Astrocyte of the spinal cord (primary cell): ENCODE measurements around the gene AP3S1.
"Not testable (repeated sequence)": the region's sequence is repeated elsewhere in the genome, so short reads cannot be mapped to it uniquely, and the experiment has no call there.

Experiments
- DNase-seq: peaks from one replicate; pipeline ENCODE4 v3.0.0; 2011; ENCODE audit warnings: low read depth, low spot score
- H3K4me3 ChIP-seq: 2 replicates; pipeline ENCODE4 v1.5.1; 2011; ENCODE audit warnings: low read depth, mild to moderate bottlenecking, low read length, moderate library complexity
- in situ Hi-C: cut with HindIII; loops from 2 replicates; pipeline ENCODE4 v1.10.0; 2017; ENCODE audit warnings: low sequenced_read_pairs
- TF ChIP-seq, protein P1 (sequence below): IDR thresholded peaks from 2 replicates; pipeline ENCODE4 v1.5.1; 2012; ENCODE audit warnings: low read depth, mild to moderate bottlenecking, low read length, inconsistent platforms

The AP3S1 gene

GRCh38 chr5:115875447-115875846 lies 33.7 kb downstream of the AP3S1 start:
- in situ Hi-C loops: no loop called here
- no peak overlapping the region for H3K4me3 ChIP-seq
- no peak for DNase-seq
- TF ChIP-seq, protein P1, sequence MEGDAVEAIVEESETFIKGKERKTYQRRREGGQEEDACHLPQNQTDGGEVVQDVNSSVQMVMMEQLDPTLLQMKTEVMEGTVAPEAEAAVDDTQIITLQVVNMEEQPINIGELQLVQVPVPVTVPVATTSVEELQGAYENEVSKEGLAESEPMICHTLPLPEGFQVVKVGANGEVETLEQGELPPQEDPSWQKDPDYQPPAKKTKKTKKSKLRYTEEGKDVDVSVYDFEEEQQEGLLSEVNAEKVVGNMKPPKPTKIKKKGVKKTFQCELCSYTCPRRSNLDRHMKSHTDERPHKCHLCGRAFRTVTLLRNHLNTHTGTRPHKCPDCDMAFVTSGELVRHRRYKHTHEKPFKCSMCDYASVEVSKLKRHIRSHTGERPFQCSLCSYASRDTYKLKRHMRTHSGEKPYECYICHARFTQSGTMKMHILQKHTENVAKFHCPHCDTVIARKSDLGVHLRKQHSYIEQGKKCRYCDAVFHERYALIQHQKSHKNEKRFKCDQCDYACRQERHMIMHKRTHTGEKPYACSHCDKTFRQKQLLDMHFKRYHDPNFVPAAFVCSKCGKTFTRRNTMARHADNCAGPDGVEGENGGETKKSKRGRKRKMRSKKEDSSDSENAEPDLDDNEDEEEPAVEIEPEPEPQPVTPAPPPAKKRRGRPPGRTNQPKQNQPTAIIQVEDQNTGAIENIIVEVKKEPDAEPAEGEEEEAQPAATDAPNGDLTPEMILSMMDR: no peak

- DNase-seq, in situ Hi-C loops, H3K4me3 ChIP-seq: not testable (repeated sequence)
Observed at GRCh38 chr5:115877342-115877741, 35.6 kb downstream of the AP3S1 start.

DNA sequence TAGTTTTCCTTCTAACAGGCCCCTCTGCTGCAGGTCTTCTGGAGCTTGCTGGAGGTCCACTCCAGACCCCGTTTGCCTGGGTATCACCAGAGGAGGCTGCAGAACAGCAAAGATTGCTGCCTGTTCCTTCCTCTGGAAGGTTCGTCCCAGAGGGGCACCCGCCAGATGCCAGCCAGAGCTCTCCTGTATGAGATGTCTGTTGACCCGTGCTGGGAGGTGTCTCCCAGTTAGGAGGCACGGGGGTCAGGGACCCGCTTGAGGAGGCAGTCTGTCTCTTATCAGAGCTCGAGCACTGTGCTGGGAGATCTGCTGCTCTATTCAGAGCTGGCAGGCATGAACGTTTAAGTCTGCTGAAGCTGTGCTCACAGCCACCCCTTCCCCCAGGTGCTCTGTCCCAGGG lies 40.7 kb downstream of the AP3S1 start:
- H3K4me3 ChIP-seq, DNase-seq, in situ Hi-C loops: not testable (repeated sequence)

- TF ChIP-seq, protein P1: no peak
Observed at GRCh38 chr5:115884704-115885103, 43.0 kb downstream of the AP3S1 start.

DNA sequence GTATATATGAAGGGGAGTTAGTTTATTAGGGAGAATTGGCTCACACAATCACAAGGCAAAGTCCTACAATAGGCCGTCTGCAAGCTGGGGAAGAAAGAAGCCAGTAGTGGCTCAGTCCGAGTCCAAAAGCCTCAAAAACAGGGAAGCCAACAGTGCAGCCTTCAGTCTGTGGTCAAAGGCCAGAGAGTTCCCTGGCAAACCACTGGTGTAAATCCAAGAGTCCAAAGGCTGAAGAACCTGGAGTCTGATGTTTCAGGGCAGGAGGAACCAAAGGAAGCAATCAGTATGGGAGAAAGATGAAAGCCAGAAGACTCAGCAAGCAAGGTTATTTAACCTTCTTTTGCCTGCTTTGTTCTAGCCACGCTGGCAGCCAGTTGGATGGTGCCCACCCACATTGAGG lies 43.5 kb downstream of the AP3S1 start:
- DNase-seq, in situ Hi-C loops, H3K4me3 ChIP-seq: not testable (repeated sequence)

More at GRCh38 chr5:115884704-115885103, 43.0 kb downstream of the AP3S1 start:
- no peak for DNase-seq
- no peak overlapping the region for H3K4me3 ChIP-seq
- in situ Hi-C loops: no loop called here

- in situ Hi-C loops: no loop called here
- TF ChIP-seq, protein P1: no peak
- peak; percentile 30 for DNase-seq
- no peak overlapping the region for H3K4me3 ChIP-seq
Observed at GRCh38 chr5:115888027-115888426, 46.3 kb downstream of the AP3S1 start.

DNA sequence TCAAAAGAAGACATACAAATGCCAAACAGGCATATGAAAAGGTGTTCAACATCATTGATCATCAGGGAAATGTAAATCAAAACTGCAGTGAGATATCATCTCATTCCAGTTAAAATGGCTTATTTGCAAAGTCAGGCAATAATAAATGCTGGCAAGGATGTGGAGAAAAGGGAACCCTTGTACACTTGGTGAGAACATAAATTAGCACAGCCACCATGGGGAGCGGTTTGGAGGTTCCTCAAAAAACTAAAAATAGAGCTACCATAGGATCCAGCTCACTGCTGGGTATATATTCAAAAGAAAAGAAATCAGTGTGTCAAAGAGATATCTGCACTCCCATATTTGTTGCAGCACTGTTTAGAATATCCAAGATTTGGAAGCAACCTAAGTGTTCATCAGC lies 50.3 kb downstream of the AP3S1 start:
- TF ChIP-seq, protein P1: no peak
- no peak overlapping the region for H3K4me3 ChIP-seq
- in situ Hi-C loops: no loop called here
- no peak for DNase-seq

- no peak overlapping the region for H3K4me3 ChIP-seq
- in situ Hi-C loops: no loop called here
- TF ChIP-seq, protein P1: no peak
- no peak for DNase-seq
Observed at GRCh38 chr5:115894342-115894741, 52.6 kb downstream of the AP3S1 start.
